Measurements from ENCODE around the gene PRPF8. TPM values are rescaled to one million over a fixed set of nuclear protein-coding genes. Genes with fewer than 3 reads are reported as not detected.
"Not testable (repeated sequence)": the region's sequence is repeated elsewhere in the genome, so short reads cannot be mapped to it uniquely, and the experiment has no call there.

The PRPF8 gene
- total RNA-seq, 4 donors from 2014 or later, result 141 to 187 (median 163) TPM

DNA sequence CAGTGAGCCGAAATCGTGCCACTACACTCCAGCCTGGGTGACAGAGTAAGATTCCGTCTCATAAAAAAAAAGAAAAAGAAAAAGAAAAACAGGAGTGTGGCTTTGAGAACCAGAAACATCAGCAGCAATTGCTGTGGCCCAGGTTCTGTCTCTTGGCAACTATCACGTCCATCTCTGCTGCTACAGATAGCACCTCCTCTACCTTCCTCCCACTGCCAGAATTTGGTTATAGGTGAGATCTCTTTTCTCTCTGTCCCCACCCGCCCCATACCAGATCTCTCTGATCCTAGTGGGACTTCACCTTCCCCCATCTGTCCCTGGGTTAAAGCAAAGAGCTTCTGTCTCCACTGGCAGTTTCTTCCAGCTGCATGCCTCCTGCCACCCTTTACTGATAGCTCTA is 22.4 kb upstream of the PRPF8 start:
- H3K36me3 ChIP-seq, result peaks cover 5 to 26% (median 8%) of the 10 kb centered on the region in 4 donors
- peaks cover 26 to 35% (median 31%) of the 10 kb centered on the region in 4 donors for H3K4me1 ChIP-seq
- H3K27ac ChIP-seq (replicated peaks in 1 of 4), result no peak overlapping the region
- intact Hi-C loops (cut with DNase I), result no loop called here
- no peaks in the 10 kb centered on the region for H3K9me3 ChIP-seq
- no peak overlapping the region for H3K4me3 ChIP-seq
- DNase-seq (ENCODE audit: extremely low spot score), result no peak
- 87% methylated on average over 5 of the region's 5 CpGs for WGBS
- TF ChIP-seq EP300 (IDR thresholded peaks at IDR 0.05) (no peak), POLR2A (IDR thresholded peaks at IDR 0.05; ENCODE audit: low read depth) (no peak), POLR2AphosphoS5 (IDR thresholded peaks at IDR 0.05) (no peak)
- TF ChIP-seq, protein P1, sequence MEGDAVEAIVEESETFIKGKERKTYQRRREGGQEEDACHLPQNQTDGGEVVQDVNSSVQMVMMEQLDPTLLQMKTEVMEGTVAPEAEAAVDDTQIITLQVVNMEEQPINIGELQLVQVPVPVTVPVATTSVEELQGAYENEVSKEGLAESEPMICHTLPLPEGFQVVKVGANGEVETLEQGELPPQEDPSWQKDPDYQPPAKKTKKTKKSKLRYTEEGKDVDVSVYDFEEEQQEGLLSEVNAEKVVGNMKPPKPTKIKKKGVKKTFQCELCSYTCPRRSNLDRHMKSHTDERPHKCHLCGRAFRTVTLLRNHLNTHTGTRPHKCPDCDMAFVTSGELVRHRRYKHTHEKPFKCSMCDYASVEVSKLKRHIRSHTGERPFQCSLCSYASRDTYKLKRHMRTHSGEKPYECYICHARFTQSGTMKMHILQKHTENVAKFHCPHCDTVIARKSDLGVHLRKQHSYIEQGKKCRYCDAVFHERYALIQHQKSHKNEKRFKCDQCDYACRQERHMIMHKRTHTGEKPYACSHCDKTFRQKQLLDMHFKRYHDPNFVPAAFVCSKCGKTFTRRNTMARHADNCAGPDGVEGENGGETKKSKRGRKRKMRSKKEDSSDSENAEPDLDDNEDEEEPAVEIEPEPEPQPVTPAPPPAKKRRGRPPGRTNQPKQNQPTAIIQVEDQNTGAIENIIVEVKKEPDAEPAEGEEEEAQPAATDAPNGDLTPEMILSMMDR (IDR thresholded peaks at IDR 0.05), result no peak
- H3K27me3 ChIP-seq, result no peaks in the 10 kb centered on the region

DNA sequence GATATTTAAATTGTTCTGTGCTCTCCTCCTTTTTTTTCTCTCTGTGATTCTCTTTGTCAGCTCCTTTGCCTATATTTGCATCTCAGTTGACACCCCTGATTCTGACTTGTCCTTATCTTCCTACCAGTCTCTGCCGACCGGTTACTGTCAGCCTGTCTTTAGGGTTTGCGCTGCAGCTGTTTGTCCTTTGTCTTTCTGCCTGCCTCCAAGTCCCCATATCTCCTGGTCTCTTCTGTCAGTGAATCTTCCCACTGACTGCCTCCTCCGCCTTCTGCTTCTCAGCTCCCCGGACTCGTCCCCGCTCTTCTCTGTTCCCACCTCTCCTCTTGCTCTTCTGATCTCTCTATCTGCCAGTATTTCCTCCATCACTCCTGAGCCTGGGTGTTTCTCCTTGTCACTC is 20.3 kb upstream of the PRPF8 start:
- TF ChIP-seq EP300 (IDR thresholded peaks at IDR 0.05) (no peak), POLR2A (IDR thresholded peaks at IDR 0.05; ENCODE audit: low read depth) (no peak), POLR2AphosphoS5 (IDR thresholded peaks at IDR 0.05) (no peak)
- TF ChIP-seq, protein P1 (IDR thresholded peaks at IDR 0.05), result no peak
- DNase-seq (ENCODE audit: extremely low spot score), result no peak
- Histone ChIP-seq H3K9me3 (no peaks in the 10 kb centered on the region), H3K36me3 (peaks cover 0 to 11% (median 2%) of the 10 kb centered on the region in 4 donors), H3K4me1 (peaks cover 9 to 16% (median 12%) of the 10 kb centered on the region in 4 donors), H3K4me3 (no peak overlapping the region), H3K27me3 (no peaks in the 10 kb centered on the region), H3K27ac (replicated peaks in 1 of 4) (no peak overlapping the region)
- 80% methylated on average over 7 of the region's 7 CpGs for whole genome bisulfite sequencing
- intact Hi-C loops (cut with DNase I), result no loop called here

DNA sequence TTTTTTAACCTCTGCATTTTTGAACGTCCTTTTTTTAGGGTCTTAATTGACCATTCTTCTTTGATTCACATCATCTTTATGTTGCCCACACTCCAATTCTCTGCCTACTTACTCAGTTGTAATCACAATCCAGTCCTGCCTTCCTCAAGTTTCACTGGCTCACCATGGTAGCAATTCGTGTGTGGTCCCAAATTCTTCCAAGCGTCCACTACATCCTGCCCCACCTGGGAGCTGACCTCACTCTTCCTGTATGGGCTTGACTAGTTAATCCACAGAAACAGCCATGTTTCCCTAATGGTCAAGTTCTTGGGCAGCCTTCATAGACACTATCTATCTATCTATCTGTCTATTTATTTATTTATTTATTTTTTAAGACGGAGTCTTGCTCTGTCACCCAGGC is 18.4 kb upstream of the PRPF8 start:
- intact Hi-C loops (cut with DNase I), result no loop called here
- DNase-seq (ENCODE audit: extremely low spot score), result no peak
- 39% methylated on average over 4 of the region's 4 CpGs for WGBS
- TF ChIP-seq POLR2AphosphoS5 (IDR thresholded peaks at IDR 0.05) (no peak), EP300 (IDR thresholded peaks at IDR 0.05) (no peak), POLR2A (IDR thresholded peaks at IDR 0.05; ENCODE audit: low read depth) (no peak)
- TF ChIP-seq, protein P1 (IDR thresholded peaks at IDR 0.05), result no peak
- Histone ChIP-seq H3K4me1 (no peaks in the 10 kb centered on the region), H3K36me3 (peaks cover 0 to 10% (median 2%) of the 10 kb centered on the region in 4 donors), H3K27me3 (no peaks in the 10 kb centered on the region), H3K27ac (replicated peaks in 1 of 4) (no peak overlapping the region), H3K4me3 (no peak overlapping the region), H3K9me3 (no peaks in the 10 kb centered on the region)

DNA sequence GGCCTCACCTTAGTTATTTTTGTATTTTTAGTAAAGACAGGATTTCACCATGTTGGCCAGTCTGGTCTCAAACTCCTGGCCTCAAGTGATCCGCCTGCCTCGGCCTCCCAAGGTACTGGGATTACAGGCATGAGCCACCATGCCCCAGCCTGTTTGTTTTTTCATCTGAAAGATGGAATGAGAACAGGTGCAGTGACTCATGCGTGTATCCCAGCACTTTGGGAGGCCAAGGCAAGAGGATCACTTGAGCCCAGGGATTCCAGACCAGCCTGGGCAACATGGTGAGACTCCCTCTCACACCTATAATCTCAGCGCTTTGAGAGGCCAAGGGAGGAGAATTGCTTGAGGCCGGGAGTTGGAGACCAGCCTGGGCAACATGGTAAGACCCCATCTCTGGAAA is 15.2 kb upstream of the PRPF8 start:
- H3K27ac ChIP-seq (replicated peaks in 1 of 4); H3K36me3 ChIP-seq; H3K9me3 ChIP-seq; H3K27me3 ChIP-seq; H3K4me1 ChIP-seq; H3K4me3 ChIP-seq; DNase-seq (ENCODE audit: extremely low spot score); intact Hi-C loops (cut with DNase I): not testable (repeated sequence)
- 92% methylated on average over 4 of the region's 5 CpGs for WGBS

DNA sequence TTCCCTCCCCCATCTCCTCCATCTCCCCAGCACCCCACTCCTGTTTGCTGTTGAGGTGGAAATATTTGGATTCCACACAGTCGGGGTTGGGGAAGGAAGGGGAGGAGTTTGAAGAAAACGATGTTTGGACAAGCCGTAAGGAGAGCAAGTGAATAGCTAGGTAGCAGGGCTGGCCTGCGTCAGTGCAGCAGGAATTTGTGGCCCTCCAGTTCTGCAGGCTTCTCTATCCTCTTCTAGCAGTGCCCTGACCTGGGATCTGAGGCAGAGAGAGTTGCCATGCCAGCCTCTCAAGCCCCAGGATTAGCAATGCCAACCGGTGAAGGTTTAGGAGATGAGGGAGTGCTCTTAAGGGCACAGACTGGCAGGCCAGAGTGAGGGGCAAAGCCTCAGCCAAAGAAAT is 13.0 kb upstream of the PRPF8 start:
- no peak for DNase-seq (ENCODE audit: extremely low spot score)
- Histone ChIP-seq H3K27ac (replicated peaks in 1 of 4) (no peak overlapping the region), H3K4me1 (no peaks in the 10 kb centered on the region), H3K36me3 (no peaks in the 10 kb centered on the region), H3K27me3 (no peaks in the 10 kb centered on the region), H3K9me3 (no peaks in the 10 kb centered on the region), H3K4me3 (no peak overlapping the region)
- no peak for TF ChIP-seq POLR2AphosphoS5 (IDR thresholded peaks at IDR 0.05)
- TF ChIP-seq EP300 (IDR thresholded peaks at IDR 0.05), result no peak
- TF ChIP-seq POLR2A (IDR thresholded peaks at IDR 0.05; ENCODE audit: low read depth), result no peak
- TF ChIP-seq, protein P1 (IDR thresholded peaks at IDR 0.05), result no peak
- 44% methylated on average over 5 of the region's 5 CpGs for WGBS
- intact Hi-C loops (cut with DNase I), result no loop called here

All from esophagus muscularis mucosa (tissue), 4 donors.